ENCODE results near the gene ZNF821.

DNA sequence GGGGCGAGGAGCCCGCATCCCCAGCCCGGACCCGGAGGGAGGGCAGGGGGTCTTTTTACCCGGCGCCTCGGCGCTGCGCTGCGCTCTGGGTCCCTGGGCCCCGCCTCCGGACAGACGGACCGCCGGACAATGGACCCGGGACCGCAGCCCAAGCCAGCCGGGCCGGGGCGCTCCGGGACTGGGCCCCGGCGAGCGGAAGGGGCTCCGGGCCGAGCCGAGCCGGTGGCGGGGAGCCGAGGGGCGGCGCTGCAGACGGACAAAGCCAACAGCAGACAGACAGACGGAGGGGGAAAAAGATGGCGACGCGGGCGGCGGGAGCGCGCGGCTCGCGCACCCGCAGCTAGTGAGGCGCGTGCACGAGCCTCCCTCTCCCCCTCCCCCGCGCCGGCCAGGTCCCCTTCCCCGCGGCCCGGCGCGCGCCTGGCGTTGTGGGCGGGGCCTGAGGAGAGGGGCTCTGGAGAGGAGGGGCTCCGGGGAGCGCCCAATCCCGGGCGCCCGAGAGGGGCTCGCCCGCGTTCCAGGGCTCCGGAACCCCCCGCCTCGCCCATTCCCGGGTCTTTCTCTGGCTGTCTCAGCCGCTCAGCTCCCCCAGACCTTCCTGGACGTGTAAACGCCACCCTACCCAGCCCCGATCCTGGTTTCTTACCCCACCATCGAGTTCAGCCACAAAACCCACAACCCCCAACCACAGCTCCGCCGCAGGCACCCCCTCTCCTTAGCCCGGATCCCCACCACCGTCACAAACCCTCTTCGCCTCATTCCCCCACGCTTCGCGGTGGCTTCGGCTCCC is at the start of gene ZNF821:
- TF ChIP-seq, protein P1, sequence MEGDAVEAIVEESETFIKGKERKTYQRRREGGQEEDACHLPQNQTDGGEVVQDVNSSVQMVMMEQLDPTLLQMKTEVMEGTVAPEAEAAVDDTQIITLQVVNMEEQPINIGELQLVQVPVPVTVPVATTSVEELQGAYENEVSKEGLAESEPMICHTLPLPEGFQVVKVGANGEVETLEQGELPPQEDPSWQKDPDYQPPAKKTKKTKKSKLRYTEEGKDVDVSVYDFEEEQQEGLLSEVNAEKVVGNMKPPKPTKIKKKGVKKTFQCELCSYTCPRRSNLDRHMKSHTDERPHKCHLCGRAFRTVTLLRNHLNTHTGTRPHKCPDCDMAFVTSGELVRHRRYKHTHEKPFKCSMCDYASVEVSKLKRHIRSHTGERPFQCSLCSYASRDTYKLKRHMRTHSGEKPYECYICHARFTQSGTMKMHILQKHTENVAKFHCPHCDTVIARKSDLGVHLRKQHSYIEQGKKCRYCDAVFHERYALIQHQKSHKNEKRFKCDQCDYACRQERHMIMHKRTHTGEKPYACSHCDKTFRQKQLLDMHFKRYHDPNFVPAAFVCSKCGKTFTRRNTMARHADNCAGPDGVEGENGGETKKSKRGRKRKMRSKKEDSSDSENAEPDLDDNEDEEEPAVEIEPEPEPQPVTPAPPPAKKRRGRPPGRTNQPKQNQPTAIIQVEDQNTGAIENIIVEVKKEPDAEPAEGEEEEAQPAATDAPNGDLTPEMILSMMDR (IDR thresholded peaks at IDR 0.05; ENCODE audit: low read length), result peak; percentile 41
- TF ChIP-seq EZH2 (optimal IDR thresholded peaks at IDR 0.05; ENCODE audit: low read depth, low read length) (no peak), EZH2phosphoT487 (IDR thresholded peaks at IDR 0.05; ENCODE audit: low read length) (no peak)
